CD4-positive, alpha-beta T cell treated with Interleukin-6 for 4 hours (primary cell): ENCODE results near the gene LTBP4.
A peak's percentile ranks its signal among the peaks of the same experiment; 100 is the strongest.
"Not testable (repeated sequence)": the region's sequence is repeated elsewhere in the genome, so short reads cannot be mapped to it uniquely, and the experiment has no call there.

Source experiments
- DNase-seq: peaks from one replicate; pipeline ENCODE4 v3.0.0-alpha.2; 2020; ENCODE audit warnings: mixed read lengths

The LTBP4 gene, protein sequence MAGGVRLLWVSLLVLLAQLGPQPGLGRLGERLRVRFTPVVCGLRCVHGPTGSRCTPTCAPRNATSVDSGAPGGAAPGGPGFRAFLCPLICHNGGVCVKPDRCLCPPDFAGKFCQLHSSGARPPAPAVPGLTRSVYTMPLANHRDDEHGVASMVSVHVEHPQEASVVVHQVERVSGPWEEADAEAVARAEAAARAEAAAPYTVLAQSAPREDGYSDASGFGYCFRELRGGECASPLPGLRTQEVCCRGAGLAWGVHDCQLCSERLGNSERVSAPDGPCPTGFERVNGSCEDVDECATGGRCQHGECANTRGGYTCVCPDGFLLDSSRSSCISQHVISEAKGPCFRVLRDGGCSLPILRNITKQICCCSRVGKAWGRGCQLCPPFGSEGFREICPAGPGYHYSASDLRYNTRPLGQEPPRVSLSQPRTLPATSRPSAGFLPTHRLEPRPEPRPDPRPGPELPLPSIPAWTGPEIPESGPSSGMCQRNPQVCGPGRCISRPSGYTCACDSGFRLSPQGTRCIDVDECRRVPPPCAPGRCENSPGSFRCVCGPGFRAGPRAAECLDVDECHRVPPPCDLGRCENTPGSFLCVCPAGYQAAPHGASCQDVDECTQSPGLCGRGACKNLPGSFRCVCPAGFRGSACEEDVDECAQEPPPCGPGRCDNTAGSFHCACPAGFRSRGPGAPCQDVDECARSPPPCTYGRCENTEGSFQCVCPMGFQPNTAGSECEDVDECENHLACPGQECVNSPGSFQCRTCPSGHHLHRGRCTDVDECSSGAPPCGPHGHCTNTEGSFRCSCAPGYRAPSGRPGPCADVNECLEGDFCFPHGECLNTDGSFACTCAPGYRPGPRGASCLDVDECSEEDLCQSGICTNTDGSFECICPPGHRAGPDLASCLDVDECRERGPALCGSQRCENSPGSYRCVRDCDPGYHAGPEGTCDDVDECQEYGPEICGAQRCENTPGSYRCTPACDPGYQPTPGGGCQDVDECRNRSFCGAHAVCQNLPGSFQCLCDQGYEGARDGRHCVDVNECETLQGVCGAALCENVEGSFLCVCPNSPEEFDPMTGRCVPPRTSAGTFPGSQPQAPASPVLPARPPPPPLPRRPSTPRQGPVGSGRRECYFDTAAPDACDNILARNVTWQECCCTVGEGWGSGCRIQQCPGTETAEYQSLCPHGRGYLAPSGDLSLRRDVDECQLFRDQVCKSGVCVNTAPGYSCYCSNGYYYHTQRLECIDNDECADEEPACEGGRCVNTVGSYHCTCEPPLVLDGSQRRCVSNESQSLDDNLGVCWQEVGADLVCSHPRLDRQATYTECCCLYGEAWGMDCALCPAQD (N-terminal part only)

DNA sequence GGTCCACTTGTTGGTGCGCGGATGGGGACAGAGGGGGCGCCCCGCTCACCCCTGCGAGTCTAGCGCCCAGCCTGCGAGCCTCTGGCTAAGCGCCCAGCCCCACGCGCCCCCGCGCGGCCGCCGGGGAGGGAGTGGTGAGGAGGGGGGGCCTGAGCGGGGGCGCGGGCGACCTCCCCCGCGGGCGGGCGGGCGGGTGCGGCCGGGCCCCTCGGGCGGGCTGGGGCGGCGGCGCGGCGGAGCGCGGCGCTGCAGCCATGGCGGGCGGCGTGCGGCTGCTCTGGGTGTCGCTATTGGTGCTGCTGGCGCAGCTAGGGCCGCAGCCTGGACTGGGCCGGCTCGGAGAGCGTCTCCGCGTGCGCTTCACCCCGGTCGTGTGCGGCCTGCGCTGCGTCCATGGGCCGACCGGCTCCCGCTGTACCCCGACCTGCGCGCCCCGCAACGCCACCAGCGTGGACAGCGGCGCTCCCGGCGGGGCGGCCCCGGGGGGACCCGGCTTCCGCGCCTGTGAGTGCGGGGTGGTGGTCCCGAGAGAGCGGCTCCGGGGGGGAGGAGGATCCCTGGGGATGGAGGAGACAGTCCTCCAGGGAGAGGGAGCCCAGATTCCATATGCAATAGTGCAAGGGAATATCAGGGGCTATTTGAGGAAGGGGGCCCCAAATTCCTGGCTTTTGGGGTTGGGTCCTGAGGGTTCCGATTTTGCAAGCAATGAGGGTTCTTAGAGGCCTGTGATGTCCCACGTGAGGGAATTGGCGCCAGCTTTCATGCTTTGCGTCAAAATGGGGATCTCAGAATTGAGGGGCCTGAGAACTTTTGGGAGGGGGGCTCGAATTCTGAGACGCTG lies at the start of gene LTBP4:
Gene LTBP4, plus strand, starts transcription at position 236 of the 841 bp plus-strand sequence. Its CDS starts 19 bp downstream, at position 255.
- peak; percentile 44 for DNase-seq

DNA sequence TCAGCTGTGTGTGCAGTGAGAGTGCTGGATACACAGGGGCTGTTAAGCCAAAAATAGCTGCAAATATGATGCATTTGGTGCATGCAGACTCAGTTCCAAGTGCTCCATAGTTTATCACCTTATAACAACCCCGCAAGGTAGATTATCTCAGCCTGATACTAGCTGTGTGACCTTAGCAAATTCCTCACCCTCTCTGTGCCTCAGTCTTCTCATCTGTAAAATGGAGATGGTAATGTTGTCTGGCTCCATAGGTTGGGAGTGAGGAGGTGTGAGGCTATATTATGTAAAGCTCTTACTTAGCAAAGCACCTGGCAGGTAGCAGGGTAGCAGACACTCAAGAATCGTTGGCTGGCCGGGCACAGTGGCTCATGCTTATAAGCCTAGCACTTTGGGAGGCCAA lies 48.3 kb upstream of the LTBP4 start:
- no peak for DNase-seq

DNA sequence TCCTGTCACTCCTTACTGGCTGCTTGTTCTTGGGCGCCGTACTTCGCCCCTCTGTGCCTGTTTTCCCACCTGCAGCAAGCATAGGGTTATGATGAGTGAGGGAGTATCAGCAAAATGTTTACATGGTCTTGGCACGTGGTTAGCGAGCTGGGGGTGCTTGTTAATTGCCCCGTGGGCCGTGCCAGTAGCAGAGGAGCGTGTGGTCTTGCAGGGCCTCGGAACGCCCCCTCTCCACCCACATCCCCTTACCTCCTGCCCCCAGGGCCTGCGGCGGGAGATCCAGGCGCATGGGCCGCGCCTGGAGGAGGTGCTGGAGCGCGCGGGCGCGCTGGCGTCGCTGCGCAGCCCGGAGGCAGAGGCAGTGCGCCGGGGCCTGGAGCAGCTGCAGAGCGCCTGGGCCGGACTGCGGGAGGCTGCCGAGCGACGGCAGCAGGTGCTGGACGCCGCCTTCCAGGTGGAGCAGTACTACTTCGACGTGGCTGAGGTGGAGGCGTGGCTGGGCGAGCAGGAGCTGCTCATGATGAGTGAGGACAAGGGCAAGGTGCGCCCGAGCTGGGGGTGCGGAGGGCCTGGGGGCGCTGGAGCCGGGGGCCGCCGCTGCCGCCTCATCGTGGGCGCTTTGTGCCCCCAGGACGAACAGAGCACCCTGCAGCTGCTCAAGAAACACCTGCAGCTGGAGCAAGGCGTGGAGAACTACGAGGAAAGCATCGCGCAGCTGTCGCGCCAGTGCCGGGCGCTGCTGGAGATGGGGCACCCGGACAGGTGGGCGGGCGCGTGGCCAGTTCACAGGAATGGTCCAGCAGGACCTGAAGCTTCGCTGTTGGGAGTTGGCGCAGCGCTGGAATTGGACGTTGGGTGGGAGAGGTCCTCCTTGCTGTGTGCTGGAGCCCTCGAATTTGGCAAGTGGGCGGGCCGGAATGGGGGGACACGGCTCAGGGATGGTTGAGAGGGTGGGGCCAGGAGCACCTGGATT lies 47.0 kb upstream of the LTBP4 start:
- no peak for DNase-seq

DNA sequence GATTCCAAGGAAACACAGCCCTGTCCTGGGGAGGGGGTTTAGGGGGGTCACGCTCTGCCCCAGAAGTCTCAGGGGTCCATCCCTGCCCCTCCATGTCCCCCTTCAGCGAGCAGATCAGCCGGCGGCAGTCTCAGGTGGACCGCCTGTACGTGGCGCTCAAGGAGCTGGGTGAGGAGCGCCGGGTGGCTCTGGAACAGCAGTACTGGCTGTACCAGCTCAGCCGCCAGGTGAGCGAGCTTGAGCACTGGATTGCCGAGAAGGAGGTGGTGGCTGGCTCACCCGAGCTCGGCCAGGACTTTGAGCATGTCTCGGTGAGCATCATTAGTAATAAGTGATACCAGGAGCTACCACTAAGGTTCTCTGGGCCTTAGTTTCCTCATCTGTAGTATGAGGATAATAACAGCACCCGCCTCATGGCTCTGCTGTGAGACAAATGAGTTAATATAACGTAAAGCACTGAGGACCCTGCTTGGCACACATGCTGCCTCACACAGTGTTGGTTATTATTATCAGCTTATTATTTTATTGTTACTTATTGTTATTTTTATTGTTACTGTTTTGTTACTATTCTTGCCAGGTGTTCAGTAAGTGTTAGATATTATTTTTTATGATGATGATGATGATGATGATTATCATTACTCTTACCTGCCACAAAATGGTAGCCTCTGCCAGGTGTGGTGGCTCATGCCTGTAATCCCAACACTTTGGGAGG lies 45.0 kb upstream of the LTBP4 start:
- no peak for DNase-seq

DNA sequence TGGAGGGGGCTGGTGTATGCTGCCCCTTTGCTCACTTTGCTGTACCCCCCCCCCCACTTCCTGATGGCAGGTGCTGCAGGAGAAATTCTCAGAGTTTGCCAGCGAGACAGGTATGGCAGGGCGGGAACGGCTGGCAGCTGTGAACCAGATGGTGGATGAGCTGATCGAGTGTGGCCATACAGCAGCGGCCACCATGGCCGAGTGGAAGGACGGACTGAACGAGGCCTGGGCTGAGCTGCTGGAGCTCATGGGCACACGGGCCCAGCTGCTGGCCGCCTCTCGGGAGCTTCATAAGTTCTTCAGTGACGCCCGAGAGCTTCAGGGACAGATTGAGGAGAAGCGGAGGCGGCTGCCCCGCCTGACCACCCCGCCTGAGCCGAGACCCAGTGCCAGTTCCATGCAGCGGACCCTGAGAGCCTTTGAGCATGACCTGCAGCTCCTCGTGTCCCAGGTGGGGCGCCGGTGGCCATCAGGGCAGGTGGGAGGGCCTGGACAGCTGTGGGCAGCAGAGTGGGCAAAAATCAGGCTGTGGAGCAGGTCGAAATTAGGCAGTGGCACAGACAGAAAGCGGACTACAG lies 44.1 kb upstream of the LTBP4 start:
- no peak for DNase-seq

DNA sequence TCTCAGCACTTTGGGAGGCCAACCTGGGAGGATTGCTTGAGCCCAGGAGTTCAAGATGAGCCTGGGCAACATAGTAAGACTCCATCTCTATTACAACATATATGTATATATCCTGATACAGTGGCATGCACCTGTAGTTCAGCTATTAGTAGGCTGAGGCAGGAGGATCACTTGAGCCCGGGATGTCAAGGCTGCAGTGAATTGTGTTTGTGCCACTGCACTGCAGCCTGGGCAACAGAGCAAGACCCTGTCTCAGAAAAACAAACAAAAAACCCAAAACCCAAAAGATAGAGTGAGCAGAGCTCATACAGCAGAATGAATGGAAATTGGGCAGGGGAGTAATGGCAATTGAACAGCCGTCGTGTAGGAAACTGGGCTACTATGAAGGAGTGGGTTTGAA lies 41.8 kb upstream of the LTBP4 start:
- DNase-seq, result no peak

DNA sequence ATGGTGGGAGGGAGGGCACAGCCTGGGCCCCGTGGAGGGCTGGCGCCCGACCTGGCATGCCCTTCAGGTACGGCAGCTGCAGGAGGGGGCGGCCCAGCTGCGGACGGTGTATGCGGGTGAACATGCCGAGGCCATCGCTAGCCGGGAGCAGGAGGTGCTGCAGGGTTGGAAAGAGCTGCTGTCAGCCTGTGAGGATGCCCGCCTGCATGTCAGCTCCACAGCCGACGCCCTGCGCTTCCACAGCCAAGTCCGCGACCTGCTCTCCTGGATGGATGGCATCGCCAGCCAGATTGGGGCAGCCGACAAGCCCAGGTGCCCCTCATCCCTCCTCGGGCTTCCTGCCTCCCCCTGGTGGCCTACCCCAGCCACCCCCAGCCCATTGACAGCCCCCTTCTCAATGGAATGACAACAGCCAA lies 41.1 kb upstream of the LTBP4 start:
- no peak for DNase-seq

DNA sequence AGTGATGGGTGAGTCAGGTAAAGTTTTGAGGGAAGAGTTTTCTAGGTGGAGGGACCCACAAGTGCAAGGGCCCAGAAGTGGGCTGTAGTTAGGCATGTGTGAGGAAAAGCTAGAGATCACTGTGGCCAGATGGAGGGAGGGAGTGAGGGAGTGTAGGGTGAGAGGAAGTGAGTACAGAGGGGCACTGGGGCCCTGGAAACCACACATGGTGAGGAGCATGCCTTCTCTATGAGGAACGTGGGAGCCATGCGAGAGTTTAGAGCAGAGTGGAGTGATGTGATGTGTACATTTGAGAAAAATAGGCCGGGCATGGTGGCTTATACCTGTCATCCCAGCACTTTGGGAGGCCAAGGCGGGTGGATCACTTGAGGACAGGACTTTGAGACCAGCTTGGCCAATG lies 39.2 kb upstream of the LTBP4 start:
- no peak for DNase-seq

DNA sequence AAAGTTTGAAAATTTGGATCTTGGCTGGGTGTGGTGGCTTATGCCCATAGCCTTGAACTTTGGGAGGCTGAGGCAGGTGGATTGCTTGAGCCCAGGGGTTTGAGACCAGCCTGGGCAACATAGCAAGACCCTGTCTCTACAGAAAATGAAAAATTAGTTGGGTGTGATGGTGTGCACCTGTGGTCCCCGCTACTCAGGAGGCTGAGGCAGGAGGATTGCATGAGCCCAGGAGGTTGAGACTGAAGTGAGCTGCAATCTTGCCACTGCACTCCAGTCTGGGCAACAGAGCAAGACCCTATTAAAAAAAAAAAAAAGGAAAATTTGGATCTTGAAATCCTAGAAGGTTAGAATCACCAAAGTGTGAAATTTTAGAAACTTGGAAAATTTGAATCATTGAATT lies 36.6 kb upstream of the LTBP4 start:
- not testable (repeated sequence) for DNase-seq

DNA sequence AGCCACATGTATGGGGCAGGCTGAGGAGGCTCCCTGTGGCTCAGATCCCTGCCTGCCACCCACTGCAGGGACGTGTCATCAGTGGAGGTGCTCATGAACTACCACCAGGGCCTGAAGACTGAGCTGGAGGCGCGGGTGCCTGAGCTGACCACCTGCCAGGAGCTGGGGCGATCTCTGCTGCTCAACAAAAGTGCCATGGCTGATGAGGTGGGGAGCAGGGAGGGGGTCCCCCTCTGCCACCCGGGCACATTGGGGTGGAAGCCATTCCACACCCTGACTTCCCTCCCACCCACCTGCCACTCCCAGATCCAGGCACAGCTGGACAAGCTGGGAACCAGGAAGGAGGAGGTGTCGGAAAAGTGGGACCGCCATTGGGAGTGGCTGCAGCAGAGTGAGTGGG lies 35.8 kb upstream of the LTBP4 start:
- DNase-seq, result no peak

DNA sequence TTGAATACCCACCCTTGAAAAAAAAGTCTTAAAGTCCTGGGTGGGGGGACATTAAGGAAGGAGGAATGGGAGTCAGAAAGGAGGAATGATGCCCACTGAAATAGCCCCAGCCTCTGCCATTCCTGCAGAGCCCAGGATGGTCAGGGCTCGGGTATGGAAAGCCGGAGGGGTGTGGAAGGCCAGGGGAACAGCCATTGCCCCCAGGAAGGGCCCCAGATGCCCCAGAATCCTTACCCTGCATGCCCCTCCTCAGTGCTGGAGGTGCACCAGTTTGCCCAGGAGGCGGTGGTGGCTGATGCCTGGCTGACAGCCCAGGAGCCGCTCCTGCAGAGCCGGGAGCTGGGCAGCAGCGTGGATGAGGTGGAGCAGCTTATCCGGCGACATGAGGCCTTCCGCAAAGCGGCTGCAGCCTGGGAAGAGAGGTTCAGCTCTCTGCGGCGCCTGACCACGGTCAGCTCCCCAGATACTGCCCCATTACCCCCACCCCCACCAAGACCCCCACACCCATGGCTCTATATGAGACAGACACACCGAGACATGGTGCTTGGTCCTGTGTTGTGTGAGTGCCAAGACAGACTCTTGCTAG lies 35.2 kb upstream of the LTBP4 start:
- DNase-seq, result no peak

DNA sequence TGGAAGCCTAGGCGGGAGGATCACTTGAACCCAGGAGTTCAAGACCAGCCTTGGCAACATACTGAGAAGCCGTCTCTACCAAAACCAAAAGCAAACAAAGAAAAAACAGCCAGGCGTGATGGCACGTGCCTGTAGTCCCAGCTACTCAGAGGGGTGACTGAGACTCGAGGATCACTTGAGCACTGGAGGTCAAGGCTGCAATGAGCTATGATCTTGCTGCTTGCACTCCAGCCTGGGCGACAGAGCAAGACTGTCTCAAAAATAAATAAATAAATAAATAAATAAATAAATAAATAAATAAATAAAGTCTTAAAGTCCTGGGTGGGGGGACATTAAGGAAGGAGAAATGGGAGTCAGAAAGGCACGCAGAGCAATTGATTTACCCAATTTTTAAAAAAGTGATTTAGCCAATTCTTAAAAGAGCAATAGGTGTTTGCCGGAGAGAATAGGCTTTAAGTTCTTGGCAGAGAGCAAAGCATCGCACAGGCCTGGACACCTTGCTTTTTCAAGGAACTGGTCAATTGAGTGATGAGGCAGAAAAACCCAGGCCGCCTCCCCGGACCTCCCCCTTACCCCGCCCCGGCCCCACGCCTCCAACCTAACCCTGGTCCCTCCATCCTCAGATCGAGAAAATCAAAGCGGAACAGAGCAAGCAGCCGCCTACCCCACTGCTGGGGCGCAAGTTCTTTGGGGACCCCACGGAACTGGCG lies 34.0 kb upstream of the LTBP4 start:
- DNase-seq, result no peak

DNA sequence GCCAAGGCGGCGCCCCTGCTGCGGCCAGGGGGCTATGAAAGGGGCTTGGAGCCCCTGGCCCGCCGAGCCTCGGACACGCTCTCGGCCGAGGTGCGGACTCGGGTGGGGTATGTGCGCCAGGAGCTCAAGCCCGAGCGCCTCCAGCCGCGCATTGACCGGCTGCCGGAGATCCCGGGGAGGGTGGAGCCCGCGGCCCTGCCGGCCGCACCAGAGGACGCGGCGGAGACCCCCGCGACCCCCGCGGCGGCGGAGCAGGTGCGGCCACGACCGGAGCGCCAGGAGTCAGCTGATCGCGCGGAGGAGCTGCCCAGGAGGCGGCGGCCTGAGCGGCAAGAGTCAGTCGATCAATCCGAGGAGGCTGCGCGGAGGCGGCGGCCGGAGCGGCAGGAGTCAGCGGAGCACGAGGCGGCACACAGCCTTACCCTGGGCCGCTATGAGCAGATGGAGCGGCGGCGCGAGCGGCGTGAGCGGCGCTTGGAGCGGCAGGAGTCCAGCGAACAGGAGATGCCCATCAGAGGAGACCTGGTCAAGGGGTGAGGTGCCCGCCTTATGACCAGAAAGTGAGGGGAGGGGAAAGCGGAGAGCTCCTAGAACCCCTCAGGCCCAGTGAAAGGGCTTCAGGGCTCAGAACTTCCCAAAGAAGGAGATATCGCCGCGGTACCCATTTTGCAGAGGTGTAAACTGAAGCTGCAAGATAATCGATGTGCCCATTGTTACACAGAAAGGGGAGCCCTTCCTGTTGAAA lies 33.2 kb upstream of the LTBP4 start:
- DNase-seq, result no peak

DNA sequence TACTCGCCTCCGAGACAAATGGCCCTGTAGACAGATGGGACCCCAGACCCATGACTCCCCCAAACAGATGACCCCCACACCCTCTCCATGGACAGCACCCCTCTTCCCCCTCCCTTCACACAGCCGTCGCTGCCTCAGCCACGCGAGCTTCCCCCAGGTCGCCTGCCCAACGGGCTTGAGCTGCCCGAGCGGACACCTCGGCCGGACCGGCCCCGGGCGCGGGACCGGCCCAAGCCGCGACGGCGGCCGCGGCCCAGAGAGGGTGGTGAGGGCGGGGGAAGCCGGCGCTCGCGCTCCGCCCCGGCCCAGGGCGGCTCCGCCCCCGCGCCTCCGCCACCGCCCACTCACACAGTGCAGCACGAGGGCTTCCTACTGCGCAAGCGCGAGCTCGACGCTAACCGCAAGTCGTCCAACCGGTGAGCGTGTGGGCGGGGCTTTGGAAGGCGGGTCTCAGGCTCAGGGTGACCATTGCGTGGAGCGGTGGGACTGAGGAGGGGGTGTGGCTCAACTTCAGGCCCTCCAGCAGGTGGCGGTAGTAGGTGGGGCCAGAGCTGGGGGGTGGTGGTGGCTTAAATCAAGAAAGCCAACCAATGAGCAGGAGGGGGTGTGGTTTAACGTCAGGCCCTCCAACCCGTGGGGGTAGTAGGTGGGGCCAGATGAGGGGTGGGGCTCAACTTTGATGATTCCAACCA lies 30.7 kb upstream of the LTBP4 start:
- peak; percentile 98 for DNase-seq

DNA sequence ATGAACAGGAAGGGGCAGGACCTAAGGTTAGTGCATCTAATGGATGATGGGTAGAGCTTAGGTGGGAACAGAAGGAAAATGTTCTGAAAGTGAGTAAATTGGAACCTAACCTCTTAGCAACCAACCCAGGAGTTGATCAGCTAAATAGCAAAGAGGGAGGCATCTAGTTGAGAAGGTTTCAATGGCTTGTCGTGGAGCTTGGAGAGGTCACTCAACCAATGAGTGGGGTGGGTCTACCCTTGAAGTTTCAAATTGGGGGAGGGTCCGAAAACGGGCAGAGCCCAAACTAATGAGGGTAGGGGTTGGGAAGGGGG lies 30.2 kb upstream of the LTBP4 start:
- no peak for DNase-seq

DNA sequence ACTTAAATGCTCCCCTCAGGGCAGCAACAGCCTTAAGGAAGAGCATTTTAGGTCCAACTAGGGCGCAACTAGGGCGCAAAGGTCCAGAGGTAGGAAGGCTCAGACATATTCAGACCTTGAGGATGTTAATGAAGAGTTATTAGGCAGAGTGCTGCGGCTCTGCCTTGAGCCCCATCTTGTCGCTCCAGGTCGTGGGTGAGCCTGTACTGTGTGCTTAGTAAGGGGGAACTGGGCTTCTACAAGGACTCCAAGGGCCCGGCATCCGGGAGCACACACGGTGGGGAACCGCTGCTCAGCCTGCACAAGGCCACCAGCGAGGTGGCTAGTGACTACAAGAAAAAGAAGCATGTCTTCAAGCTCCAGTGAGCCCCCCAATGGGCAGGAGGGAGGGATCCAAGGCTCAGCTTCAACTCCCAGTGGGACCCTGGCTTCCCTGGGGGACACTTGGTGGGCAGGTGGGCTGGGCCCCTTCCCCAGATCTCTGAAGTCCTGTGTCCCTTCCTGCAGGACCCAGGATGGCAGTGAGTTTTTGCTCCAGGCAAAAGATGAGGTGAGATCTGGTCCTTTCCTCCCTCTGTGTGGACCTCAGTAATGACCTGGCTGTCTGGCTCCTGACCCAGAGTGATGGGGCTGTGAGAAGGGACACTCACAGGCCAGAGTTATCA lies 29.2 kb upstream of the LTBP4 start:
- no peak for DNase-seq

DNA sequence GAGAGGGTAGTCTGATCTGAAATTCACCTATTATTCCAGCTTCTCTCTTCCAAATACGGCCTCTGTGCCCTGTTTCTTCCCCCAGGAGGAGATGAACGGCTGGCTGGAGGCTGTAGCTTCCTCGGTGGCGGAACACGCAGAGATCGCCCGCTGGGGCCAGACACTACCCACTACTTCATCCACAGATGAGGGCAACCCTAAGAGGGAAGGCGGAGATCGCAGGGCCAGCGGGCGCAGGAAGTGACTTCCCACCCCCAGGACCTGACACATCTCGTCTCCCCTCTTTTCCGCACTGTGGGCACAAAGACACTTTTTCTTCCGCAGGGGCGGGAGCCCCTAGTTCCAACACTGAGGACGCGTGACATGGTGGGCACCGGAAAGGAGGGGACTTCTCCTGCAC lies 25.8 kb upstream of the LTBP4 start:
- no peak for DNase-seq
